Fibroblast of skin of left biceps (primary cell): Measurements from ENCODE around the gene KRT15.
A peak's percentile ranks its signal among the peaks of the same experiment; 100 is the strongest.

ENCODE experiments used
- DNase-seq, 2 experiments: peaks; one replicate each; pipeline ENCODE4 v3.0.0-alpha.2; 2013; ENCODE audit warnings: low read depth in 2 of 2

The KRT15 gene

GRCh38 chr17:41483991-41484826, 34.5 kb downstream of the KRT15 start:
- no peak for DNase-seq

- no peak for DNase-seq
These were observed 35.2 kb downstream of the KRT15 start for GRCh38 chr17:41483531-41483930.

- DNase-seq, result no peak
These were observed 37.7 kb downstream of the KRT15 start, which contains the start of gene KRT35 for GRCh38 chr17:41481036-41481435. KRT35 (minus strand) TSS chr17:41481151; CDS start chr17:41481097, 54 bp downstream.

GRCh38 chr17:41480581-41480980, 38.1 kb downstream of the KRT15 start:
- DNase-seq, result no peak

GRCh38 chr17:41480136-41480535, 38.6 kb downstream of the KRT15 start:
- DNase-seq, result no peak

GRCh38 chr17:41478237-41478636, 40.5 kb downstream of the KRT15 start:
- no peak for DNase-seq

- DNase-seq, result no peak
These were observed 41.5 kb downstream of the KRT15 start for GRCh38 chr17:41476866-41477815.

GRCh38 chr17:41475421-41475820, 43.3 kb downstream of the KRT15 start:
- no peak for DNase-seq

- no peak for DNase-seq
These were observed 43.8 kb downstream of the KRT15 start for GRCh38 chr17:41474863-41475262.

- no peak for DNase-seq
These were observed 50.3 kb downstream of the KRT15 start for GRCh38 chr17:41468346-41468745.

- DNase-seq, result no peak
These were observed 51.1 kb downstream of the KRT15 start for GRCh38 chr17:41467561-41467960.

- DNase-seq, result no peak
These were observed 51.7 kb downstream of the KRT15 start, which contains the start of gene KRT32 for GRCh38 chr17:41466988-41467387. KRT32 (minus strand) TSS chr17:41467386; CDS start chr17:41467325, 61 bp downstream.

GRCh38 chr17:41464682-41465081, 54.0 kb downstream of the KRT15 start:
- DNase-seq, result peak; percentile 75 to 77

- DNase-seq, result no peak
These were observed 54.5 kb downstream of the KRT15 start for GRCh38 chr17:41464173-41464572.

GRCh38 chr17:41463746-41464145, 54.9 kb downstream of the KRT15 start:
- DNase-seq, result no peak
